Endometrial microvascular endothelial cells (primary cell): ENCODE results near the gene SERPINB12. TPM values are rescaled to one million over a fixed set of nuclear protein-coding genes. Genes with fewer than 3 reads are reported as not detected.

Source experiments
- in situ Hi-C: cut with HindIII; loops from 2 replicates; pipeline ENCODE4 v1.10.0; 2017; ENCODE audit warnings: low sequenced_read_pairs, low pct_unique_long_range_greater_than_20kb; ENCODE audit errors: inconsistent ontology term
- total RNA-seq: library from RNA; depleted of rRNA; stranded (reverse); fragments of >200 nt; gene quantifications from one replicate; pipeline ENCODE4 v1.2.3, GENCODE V29; 2015; ENCODE audit errors: inconsistent ontology term

The SERPINB12 gene
- total RNA-seq, 1 donor from 2014 or later: not detected

DNA sequence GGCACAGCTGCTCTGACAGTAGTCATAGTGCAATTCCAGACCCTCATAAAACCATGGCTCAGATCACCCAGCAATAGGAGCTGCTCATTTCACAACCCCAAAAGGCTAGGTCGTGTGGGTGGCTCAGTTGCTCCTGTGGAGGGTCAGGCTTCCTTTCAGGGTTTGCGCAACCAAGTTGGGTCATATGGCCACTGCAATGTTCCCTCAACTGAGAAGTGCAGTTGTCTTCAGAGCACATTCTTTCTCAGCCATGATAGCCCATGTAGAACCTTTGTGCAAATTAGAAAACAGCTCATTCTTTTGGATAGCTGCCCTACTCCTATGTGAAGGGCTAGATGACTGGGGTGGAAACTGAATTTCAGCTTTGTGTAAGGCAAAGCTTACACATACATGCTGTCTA lies 48.2 kb downstream of the SERPINB12 start:
- in situ Hi-C loops: no loop called here

DNA sequence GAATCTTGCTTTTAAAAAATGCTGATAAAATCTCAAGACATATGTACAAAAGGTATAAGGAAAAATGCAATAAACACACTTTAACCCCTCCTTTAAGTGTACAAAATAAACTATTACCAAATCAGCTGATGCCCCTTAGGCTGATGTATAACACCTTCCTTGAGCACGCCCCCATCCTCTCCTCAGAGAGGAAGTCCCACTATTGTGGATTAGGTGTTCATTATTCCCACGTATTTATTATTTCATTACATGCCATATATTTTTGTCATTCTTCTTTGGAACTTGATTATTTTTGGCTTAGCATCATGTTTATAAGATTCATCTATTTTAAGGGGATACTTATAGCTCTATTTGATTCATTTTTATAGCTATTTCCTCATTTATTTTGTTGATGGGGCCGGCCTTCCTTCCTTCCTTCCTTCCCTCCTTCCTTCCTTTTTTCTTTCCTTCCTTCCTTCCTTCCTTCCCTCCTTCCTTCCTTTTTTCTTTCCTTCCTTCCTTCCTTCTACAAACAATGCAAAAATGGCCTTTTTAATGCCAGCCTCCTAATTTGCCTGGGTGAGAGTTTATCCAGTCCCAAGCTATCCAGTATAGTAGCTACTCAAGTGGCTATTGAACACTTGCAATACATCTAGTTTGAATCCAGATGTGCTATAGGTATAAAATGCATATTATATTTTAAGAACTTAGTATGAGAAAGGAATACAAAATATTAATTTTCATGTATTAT lies 49.0 kb downstream of the SERPINB12 start:
- in situ Hi-C loops: no loop called here

DNA sequence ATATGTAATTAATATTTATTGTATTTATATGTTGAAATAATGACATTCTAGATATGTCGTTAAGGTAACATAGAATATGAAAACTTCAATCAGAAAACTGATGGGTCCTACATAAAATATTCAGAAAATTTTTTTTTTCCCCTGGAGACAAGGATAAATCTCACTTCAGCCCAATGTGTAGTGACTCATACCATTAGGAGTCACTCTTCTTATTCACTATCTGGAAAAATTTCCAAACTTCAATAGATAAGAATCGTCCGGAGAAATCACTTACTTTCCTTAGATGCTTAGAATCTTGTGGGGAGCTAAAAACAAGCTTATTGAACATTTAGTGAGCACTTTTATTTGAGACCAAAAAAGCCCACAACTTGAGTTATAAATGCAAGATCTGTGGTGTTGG lies 49.6 kb downstream of the SERPINB12 start:
- in situ Hi-C loops: no loop called here

DNA sequence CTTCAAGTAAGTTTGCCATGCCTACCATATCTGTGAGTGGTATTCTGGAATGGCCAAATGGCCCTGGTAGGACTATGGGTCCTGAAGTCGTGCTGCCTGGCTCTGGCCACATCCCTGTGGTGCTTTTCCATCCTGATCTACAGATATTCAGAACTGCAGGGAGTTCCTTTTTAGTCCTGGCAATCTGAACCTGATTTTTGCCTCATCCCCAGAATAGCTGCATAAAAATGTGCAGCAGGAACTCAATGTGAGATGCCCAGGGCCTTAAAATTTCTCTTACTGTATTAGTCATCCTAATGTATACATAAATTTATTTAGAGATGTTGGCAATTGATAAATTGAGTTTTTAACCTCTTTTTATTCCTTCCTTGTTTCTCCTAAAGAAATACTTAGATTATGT lies 50.3 kb downstream of the SERPINB12 start:
- in situ Hi-C loops: no loop called here

DNA sequence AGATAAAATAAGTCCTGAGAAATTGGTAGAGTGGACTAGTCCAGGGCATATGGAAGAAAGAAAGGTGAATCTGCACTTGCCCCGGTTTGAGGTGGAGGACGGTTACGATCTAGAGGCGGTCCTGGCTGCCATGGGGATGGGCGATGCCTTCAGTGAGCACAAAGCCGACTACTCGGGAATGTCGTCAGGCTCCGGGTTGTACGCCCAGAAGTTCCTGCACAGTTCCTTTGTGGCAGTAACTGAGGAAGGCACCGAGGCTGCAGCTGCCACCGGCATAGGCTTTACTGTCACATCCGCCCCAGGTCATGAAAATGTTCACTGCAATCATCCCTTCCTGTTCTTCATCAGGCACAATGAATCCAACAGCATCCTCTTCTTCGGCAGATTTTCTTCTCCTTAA lies 54.8 kb downstream of the SERPINB12 start:
- in situ Hi-C loops: no loop called here

DNA sequence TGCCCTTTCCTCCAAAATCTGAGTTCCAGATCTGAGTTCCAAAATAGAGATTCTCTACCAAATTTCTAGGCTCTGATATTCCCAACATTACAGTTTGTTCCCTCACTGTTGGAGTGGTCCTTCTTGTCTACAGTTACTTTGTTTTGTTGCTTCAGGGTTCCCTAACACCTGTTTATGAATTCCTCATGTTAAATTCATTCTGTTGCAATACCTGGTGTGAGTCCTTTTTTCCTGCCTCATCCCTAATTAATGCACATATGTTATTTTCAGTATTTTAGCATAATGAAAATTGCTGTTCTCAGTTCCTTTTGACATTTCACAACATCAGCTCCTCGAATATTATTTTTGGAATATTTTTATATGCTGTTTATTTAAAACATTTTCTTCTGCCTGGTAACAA lies 61.2 kb downstream of the SERPINB12 start:
- in situ Hi-C loops: no loop called here

DNA sequence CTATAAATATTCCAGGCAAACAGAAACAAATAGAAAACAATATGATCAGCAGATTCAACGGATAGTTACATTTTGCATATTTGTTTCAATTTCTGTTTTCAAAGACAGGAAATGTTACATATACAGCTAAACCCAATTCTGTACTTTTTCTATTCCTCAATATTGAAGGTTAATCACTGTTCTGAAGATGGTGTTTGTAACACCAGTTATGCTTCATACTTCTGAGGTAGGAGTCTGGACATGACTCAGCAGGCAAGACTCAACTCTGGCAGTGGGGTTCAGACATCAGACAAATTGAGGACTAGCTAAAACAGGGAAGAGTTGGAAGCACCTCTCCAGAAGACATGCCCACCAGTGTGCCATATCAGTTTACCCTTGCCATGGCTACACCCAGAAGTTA lies 61.6 kb downstream of the SERPINB12 start:
- in situ Hi-C loops: no loop called here

DNA sequence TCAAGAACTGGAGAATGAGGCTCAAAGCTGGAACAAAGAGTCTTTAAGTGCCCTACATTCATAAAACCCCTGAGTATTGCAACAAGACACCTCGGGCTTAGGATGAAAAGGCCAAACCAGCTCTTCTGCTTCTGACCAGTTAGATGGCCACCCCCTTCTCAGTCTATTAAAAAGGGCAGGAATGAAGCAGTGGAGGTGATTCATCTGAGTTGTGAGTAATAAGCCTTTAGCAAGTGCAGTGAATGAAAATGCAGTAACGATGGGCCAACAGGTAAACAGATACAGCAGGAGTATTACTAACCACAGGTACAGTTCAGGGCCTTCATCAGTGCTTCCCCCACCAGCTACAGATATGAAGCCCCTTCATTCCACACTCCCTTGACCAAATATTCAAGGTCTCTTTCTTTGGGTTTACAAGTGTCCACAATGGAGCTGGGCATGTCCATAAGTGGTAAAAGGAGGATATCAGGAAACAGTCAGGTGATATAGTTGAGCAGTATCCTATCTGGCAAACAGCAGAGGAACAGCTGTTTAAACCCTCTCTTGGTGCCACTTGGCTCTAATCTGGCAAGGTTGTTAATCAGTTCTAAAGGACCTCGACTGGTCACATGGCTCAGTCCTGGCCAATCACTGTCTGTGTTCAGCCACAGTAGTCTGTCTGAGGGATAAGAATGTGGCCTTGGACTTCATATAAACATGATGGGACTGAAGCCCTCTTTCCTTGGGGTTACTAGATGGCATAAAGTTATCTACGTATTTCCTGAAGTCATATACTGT lies 62.8 kb downstream of the SERPINB12 start:
- in situ Hi-C loops: no loop called here

DNA sequence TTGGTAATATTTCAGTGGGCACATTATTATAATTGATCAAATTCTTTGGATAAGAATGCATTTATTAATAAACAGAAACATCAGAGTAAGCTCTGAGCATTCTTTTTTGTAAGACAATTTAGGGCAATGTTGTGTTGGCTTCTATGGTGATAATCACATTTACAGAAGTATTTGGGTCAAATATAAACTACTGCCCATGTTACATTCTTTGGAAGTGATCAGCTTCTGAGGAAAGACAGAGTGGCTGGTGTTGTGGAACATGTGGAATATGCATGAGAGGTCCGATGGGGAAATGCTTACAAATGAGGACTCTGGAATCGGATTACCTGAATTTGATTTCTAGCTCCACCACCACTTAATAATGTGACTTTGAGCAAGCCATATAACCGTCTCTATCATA lies 64.4 kb downstream of the SERPINB12 start:
- in situ Hi-C loops: no loop called here

DNA sequence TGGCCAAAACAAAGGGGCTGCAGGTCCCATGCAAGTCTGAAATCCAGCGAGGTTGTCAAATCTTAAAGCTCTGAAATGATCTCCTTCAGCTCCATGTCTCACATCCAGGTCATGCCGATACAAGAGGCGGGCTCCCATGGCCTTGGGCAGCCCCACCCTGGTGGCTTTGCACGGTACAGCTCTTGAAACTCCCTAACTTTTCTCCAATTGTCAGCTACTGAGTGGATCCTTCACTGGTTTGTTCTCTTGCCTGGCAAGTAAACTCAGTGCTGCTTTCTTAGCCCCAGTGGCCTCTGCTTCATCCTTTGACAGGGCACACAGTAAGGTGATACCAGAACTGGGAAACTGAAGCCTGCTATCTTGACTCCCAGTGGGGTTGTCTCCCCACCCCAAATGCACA lies 71.3 kb downstream of the SERPINB12 start:
- in situ Hi-C loops: no loop called here

DNA sequence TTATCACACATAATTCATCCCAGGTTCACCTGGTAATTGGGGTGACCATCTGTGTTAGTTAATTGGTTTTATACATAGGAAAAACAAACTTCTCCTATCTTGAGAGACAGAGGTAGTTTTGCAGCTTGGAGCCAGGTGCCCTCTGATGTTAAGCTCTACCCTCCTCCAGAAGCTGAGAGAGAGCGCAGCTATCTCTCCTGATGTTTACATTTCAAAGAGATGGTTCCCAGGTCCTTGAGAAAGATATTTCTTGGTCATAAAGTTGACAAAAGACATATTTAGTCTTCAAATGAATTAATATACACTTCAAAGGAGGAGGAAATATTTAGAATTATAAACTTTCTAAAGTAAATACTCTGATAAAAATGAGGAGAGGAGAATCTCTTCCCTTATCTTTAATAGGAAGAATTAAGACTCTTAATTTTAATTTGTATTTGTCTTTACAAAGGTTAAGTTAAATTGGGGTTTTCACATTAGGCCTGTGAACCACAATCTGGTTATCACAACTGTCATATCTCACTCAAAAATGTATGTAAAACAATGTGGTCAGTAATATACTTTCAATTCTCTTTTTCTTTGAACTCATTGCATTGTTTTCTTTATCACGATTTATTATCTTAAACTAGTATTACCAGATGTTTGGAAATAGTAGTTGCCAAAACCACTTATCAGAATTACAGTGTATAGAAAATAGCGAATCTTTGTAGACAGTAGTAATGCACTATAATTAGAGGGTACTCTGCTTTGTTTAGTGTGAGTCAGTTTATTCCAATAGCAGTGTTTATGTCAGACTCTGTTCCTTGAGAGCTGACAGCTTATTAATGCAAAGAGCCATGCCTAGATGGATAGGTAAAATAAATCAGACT lies 75.1 kb downstream of the SERPINB12 start:
- in situ Hi-C loops: no loop called here

DNA sequence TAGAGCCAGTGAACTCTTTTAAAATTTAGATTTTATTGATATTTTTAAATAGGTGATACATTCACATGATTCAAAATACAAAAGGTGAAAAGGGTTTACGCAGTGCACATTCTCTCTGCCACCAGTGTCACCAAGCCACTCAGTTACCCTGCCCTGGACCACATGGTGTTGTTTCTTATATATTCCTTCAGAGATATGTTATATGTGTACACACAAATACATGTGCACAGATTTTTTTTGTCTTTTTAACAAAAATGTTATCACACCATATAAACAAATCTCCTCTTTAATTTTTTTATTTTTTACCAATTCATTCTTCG lies 75.7 kb downstream of the SERPINB12 start:
- in situ Hi-C loops: no loop called here

Other genes starting within 250 kb of the SERPINB12 start
- 0.56 TPM for gene BCL2, start 222.6 kb upstream of the SERPINB12 start, total RNA-seq
- 27.7 TPM for gene KDSR, start 175.2 kb upstream of the SERPINB12 start, total RNA-seq
- gene VPS4B, start 119.9 kb upstream of the SERPINB12 start, total RNA-seq: 35.9 TPM
- gene SERPINB5, start 65.4 kb upstream of the SERPINB12 start, total RNA-seq: not detected
- not detected for gene SERPINB13, start 45.0 kb downstream of the SERPINB12 start, total RNA-seq
- not detected for gene SERPINB4, start 101.9 kb downstream of the SERPINB12 start, total RNA-seq
- not detected for gene SERPINB3, start 119.5 kb downstream of the SERPINB12 start, total RNA-seq
- not detected for gene SERPINB11, start 160.6 kb downstream of the SERPINB12 start, total RNA-seq
- gene SERPINB7, start 233.0 kb downstream of the SERPINB12 start, total RNA-seq: 0.19 TPM